ENCODE data around the gene MMP17.
"Not testable (repeated sequence)": the region's sequence is repeated elsewhere in the genome, so short reads cannot be mapped to it uniquely, and the experiment has no call there.

DNA sequence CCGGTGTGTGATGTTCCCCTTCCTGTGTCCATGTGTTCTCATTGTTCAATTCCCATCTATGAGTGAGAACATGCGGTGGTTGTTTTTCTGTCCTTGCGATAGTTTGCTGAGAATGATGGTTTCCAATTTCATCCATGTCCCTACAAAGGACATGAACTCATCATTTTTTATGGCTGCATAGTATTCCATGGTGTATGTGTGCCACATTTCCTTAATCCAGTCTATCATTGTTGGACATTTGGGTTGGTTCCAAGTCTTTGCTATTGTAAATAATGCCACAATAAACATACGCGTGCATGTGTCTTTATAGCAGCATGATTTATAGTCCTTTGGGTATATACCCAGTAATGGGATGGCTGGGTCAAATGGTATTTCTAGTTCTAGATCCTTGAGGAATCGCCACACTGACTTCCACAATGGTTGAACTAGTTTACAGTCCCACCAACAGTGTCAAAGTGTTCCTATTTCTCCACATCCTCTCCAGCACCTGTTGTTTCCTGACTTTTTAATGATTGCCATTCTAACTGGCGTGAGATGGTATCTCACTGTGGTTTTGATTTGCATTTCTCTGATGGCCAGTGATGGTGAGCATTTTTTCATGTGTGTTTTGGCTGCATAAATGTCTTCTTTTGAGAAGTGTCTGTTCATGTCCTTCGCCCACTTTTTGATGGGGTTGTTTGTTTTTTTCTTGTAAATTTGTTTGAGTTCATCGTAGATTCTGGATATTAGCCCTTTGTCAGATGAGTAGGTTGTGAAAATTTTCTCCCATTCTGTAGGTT, 18.5 kb upstream of the MMP17 start:
- TF ChIP-seq, protein P1, sequence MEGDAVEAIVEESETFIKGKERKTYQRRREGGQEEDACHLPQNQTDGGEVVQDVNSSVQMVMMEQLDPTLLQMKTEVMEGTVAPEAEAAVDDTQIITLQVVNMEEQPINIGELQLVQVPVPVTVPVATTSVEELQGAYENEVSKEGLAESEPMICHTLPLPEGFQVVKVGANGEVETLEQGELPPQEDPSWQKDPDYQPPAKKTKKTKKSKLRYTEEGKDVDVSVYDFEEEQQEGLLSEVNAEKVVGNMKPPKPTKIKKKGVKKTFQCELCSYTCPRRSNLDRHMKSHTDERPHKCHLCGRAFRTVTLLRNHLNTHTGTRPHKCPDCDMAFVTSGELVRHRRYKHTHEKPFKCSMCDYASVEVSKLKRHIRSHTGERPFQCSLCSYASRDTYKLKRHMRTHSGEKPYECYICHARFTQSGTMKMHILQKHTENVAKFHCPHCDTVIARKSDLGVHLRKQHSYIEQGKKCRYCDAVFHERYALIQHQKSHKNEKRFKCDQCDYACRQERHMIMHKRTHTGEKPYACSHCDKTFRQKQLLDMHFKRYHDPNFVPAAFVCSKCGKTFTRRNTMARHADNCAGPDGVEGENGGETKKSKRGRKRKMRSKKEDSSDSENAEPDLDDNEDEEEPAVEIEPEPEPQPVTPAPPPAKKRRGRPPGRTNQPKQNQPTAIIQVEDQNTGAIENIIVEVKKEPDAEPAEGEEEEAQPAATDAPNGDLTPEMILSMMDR (IDR thresholded peaks at IDR 0.05) = not testable (repeated sequence)
- not testable (repeated sequence) for TF ChIP-seq POLR2AphosphoS5, POLR2A (IDR thresholded peaks at IDR 0.05)
